ENCODE results near the gene STAM.

Gene STAM

DNA sequence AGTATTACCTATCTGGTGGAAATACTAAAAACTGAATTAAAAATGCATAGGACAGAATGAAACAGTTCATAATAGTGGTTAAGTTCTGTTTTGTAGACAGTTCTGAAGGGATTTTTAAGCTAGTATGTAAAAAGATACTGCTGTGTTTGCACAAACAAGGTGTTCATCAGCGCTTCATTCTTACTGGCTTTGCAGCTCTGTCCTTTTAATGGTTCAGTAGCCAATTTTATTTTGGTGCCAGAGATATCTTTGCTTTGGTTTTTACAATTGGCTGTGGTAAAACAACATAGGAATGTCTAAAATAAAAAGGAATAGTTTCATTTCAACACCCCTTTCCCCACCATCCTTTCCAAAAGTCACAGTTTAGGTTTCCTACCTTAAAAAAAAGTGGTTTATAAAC lies 33.0 kb downstream of the STAM start:
- H3K36me3 ChIP-seq (ENCODE audit: control insufficient read depth in 2 of 2, insufficient read depth in 2 of 2, low read length in 2 of 2), result no peaks in the 10 kb centered on the region
- no peaks in the 10 kb centered on the region for H3K27me3 ChIP-seq (ENCODE audit: control insufficient read depth in 1 of 2, insufficient read depth in 2 of 2, low read length in 2 of 2)
- H3K4me1 ChIP-seq (ENCODE audit: control insufficient read depth, insufficient read depth, low read length), result no peaks in the 10 kb centered on the region
- no peak overlapping the region for H3K9ac ChIP-seq (ENCODE audit: low read length in 2 of 2)
- H3K27ac ChIP-seq (ENCODE audit: low read length), result no peak overlapping the region
- H3K4me3 ChIP-seq (ENCODE audit: low read length in 2 of 2), result no peak overlapping the region
- H3K9me3 ChIP-seq (ENCODE audit: control insufficient read depth in 2 of 2, low read length in 2 of 2), result no peaks in the 10 kb centered on the region

DNA sequence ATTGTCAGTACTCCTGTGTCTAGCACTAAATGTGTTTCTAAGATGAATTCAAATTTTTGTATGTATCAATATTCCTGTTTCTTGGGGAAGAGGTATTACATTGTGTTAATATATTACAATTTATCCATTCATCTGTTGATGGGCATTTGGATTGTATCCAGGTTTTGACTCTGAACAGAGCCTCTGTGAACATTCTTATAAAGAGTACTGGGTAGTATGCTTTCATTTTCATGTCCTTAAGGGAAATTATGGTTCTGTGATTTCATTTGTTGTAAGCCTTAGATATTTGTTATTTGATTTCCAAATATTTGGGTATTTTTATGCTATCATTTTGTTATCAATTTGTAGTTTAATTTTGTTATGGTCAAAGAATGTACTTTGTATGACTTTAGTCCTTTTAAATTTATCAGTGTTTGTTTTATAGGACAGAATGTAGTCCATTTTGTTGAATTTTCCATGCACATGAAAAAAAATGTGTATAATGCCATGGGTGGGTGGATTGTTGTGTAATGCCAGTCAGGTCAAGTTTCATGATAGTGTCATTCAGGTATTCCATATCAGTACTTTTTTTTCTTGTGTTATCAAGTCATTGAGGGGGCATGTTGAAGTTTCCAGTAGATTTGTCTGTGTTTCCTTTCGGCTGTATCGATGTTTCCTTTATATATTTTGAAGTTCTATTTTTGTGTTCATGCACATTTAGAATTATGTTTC lies 38.4 kb downstream of the STAM start:
- H3K9ac ChIP-seq (ENCODE audit: low read length in 2 of 2), result no peak overlapping the region
- H3K4me3 ChIP-seq (ENCODE audit: low read length in 2 of 2), result no peak overlapping the region
- no peaks in the 10 kb centered on the region for H3K36me3 ChIP-seq (ENCODE audit: control insufficient read depth in 2 of 2, insufficient read depth in 2 of 2, low read length in 2 of 2)
- H3K27me3 ChIP-seq (ENCODE audit: control insufficient read depth in 1 of 2, insufficient read depth in 2 of 2, low read length in 2 of 2), result no peaks in the 10 kb centered on the region
- no peaks in the 10 kb centered on the region for H3K4me1 ChIP-seq (ENCODE audit: control insufficient read depth, insufficient read depth, low read length)
- no peak overlapping the region for H3K27ac ChIP-seq (ENCODE audit: low read length)
- no peaks in the 10 kb centered on the region for H3K9me3 ChIP-seq (ENCODE audit: control insufficient read depth in 2 of 2, low read length in 2 of 2)

DNA sequence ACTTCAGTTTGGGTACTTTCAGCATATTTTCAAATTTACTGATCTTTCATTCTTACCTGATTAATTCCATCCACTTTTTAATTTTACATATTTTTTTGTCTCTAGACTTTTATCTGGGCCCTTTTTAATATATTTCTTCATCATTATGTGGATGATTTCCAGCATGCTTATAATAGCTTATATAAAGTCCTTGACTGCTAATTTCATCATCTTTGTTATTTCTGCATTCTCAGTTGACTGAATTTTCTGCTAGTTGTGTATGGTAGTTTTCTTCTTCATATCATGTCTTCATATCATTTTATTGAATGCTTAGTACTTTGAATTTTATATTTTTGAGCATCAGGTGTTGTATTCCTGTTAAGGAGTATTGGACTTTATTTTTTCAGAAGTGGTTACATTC lies 39.6 kb downstream of the STAM start:
- H3K36me3 ChIP-seq (ENCODE audit: control insufficient read depth in 2 of 2, insufficient read depth in 2 of 2, low read length in 2 of 2), result no peaks in the 10 kb centered on the region
- no peaks in the 10 kb centered on the region for H3K4me1 ChIP-seq (ENCODE audit: control insufficient read depth, insufficient read depth, low read length)
- H3K9me3 ChIP-seq (ENCODE audit: control insufficient read depth in 2 of 2, low read length in 2 of 2), result no peaks in the 10 kb centered on the region
- no peak overlapping the region for H3K9ac ChIP-seq (ENCODE audit: low read length in 2 of 2)
- H3K27ac ChIP-seq (ENCODE audit: low read length), result no peak overlapping the region
- no peaks in the 10 kb centered on the region for H3K27me3 ChIP-seq (ENCODE audit: control insufficient read depth in 1 of 2, insufficient read depth in 2 of 2, low read length in 2 of 2)
- H3K4me3 ChIP-seq (ENCODE audit: low read length in 2 of 2), result no peak overlapping the region

DNA sequence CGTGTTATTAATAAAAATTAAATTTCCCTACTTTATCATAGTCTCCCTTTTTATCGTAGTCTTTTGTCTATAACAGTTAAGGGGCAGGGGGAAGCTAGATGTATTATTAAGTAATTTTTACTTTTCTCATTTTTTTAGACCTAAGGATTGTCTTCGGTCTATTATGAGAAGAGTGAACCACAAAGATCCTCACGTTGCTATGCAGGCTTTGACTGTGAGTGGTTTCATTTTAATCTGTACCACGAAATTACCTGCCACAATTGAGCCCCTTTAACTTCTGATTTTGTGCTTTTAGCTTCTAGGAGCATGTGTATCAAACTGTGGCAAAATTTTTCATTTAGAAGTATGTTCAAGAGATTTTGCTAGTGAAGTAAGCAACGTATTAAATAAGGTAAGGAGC lies 40.6 kb downstream of the STAM start:
- H3K4me1 ChIP-seq (ENCODE audit: control insufficient read depth, insufficient read depth, low read length), result no peaks in the 10 kb centered on the region
- no peaks in the 10 kb centered on the region for H3K36me3 ChIP-seq (ENCODE audit: control insufficient read depth in 2 of 2, insufficient read depth in 2 of 2, low read length in 2 of 2)
- no peaks in the 10 kb centered on the region for H3K27me3 ChIP-seq (ENCODE audit: control insufficient read depth in 1 of 2, insufficient read depth in 2 of 2, low read length in 2 of 2)
- no peak overlapping the region for H3K4me3 ChIP-seq (ENCODE audit: low read length in 2 of 2)
- H3K27ac ChIP-seq (ENCODE audit: low read length), result no peak overlapping the region
- no peak overlapping the region for H3K9ac ChIP-seq (ENCODE audit: low read length in 2 of 2)
- no peaks in the 10 kb centered on the region for H3K9me3 ChIP-seq (ENCODE audit: control insufficient read depth in 2 of 2, low read length in 2 of 2)

DNA sequence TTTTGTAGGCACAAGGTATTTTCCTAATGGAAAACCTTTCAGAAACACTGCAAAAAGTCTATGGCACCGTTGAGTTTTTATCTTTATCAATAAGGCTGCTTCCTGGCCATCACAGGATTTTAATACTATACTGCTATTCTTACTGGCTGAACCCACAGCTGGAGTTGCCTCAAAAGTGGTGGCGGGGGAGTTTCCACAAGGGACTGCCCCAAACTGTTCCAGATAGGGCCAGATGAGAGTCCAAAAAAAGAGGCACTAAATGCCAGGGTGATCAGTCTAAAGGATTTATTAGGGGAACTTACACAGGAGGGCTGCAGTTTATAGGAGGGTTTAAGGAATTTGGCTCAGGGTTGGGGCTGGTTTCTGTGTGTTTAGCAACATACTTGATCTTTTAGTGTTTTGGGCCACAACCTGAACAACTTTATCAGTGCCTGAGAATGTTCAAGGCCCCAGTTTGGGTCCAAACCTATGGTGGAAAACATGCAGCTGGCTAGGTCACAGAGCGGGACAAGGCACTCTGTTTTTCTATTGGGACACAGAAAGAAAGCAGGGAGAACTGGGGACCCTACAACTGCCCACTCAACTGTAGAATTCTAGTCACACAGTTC lies 41.4 kb downstream of the STAM start:
- no peaks in the 10 kb centered on the region for H3K4me1 ChIP-seq (ENCODE audit: control insufficient read depth, insufficient read depth, low read length)
- H3K27me3 ChIP-seq (ENCODE audit: control insufficient read depth in 1 of 2, insufficient read depth in 2 of 2, low read length in 2 of 2), result no peaks in the 10 kb centered on the region
- no peak overlapping the region for H3K4me3 ChIP-seq (ENCODE audit: low read length in 2 of 2)
- H3K9ac ChIP-seq (ENCODE audit: low read length in 2 of 2), result no peak overlapping the region
- no peaks in the 10 kb centered on the region for H3K9me3 ChIP-seq (ENCODE audit: control insufficient read depth in 2 of 2, low read length in 2 of 2)
- H3K36me3 ChIP-seq (ENCODE audit: control insufficient read depth in 2 of 2, insufficient read depth in 2 of 2, low read length in 2 of 2), result peaks cover 0 to 2% of the 10 kb centered on the region in 2 donors
- no peak overlapping the region for H3K27ac ChIP-seq (ENCODE audit: low read length)

DNA sequence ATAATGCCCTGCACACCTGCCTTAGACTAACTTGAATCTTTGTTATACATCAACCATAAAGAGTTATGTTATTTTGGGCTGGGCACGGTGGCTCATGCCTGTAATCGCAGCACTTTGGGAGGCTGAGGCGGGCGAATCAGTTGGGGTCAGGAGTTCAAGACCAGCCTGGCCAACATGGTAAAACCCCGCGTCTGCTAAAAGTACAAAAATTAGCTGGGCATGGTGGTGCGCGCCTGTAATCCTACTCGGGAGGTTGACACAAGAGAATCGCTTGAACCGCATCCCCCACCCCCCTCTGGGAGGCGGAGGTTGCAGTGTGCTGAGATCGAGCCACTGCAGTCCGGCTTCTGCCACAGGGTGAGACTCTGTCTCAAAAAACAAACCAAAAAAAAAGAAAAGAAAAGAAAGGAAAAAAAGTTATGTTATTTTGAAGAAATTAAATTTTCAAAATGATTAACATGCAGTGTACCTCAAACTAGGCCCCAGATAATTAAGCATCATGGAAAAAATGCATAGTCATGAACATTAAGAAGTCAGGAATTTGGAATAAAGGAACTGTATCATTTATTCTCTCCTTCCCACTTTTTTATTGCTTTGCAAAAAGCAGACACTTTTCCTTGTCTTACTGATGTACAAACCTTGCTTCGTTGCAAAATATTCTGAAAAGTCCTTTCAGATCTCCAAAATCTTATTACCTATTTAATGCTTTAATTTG lies 43.3 kb downstream of the STAM start:
- no peak overlapping the region for H3K27ac ChIP-seq (ENCODE audit: low read length)
- H3K4me3 ChIP-seq (ENCODE audit: low read length in 2 of 2), result no peak overlapping the region
- no peaks in the 10 kb centered on the region for H3K27me3 ChIP-seq (ENCODE audit: control insufficient read depth in 1 of 2, insufficient read depth in 2 of 2, low read length in 2 of 2)
- H3K36me3 ChIP-seq (ENCODE audit: control insufficient read depth in 2 of 2, insufficient read depth in 2 of 2, low read length in 2 of 2), result peaks cover 0 to 2% of the 10 kb centered on the region in 2 donors
- H3K9ac ChIP-seq (ENCODE audit: low read length in 2 of 2), result no peak overlapping the region
- H3K4me1 ChIP-seq (ENCODE audit: control insufficient read depth, insufficient read depth, low read length), result no peaks in the 10 kb centered on the region
- no peaks in the 10 kb centered on the region for H3K9me3 ChIP-seq (ENCODE audit: control insufficient read depth in 2 of 2, low read length in 2 of 2)

GRCh38 chr10:17689137-17689536 lies 45.2 kb downstream of the STAM start:
- Histone ChIP-seq H3K27ac (ENCODE audit: low read length) (no peak overlapping the region), H3K4me1 (ENCODE audit: control insufficient read depth, insufficient read depth, low read length) (no peaks in the 10 kb centered on the region), H3K4me3 (ENCODE audit: low read length in 2 of 2) (no peak overlapping the region), H3K36me3 (ENCODE audit: control insufficient read depth in 2 of 2, insufficient read depth in 2 of 2, low read length in 2 of 2) (peaks cover 0 to 8% of the 10 kb centered on the region in 2 donors), H3K27me3 (ENCODE audit: control insufficient read depth in 1 of 2, insufficient read depth in 2 of 2, low read length in 2 of 2) (no peaks in the 10 kb centered on the region), H3K9ac (ENCODE audit: low read length in 2 of 2) (no peak overlapping the region), H3K9me3 (ENCODE audit: control insufficient read depth in 2 of 2, low read length in 2 of 2) (no peaks in the 10 kb centered on the region)

- no peak overlapping the region for H3K9ac ChIP-seq (ENCODE audit: low read length in 2 of 2)
- H3K4me3 ChIP-seq (ENCODE audit: low read length in 2 of 2), result no peak overlapping the region
- H3K27me3 ChIP-seq (ENCODE audit: control insufficient read depth in 1 of 2, insufficient read depth in 2 of 2, low read length in 2 of 2), result no peaks in the 10 kb centered on the region
- H3K9me3 ChIP-seq (ENCODE audit: control insufficient read depth in 2 of 2, low read length in 2 of 2), result no peaks in the 10 kb centered on the region
- no peak overlapping the region for H3K27ac ChIP-seq (ENCODE audit: low read length)
- H3K4me1 ChIP-seq (ENCODE audit: control insufficient read depth, insufficient read depth, low read length), result no peaks in the 10 kb centered on the region
- peaks cover 0 to 8% of the 10 kb centered on the region in 2 donors for H3K36me3 ChIP-seq (ENCODE audit: control insufficient read depth in 2 of 2, insufficient read depth in 2 of 2, low read length in 2 of 2)
Measured at GRCh38 chr10:17693009-17693408, 49.1 kb downstream of the STAM start.

DNA sequence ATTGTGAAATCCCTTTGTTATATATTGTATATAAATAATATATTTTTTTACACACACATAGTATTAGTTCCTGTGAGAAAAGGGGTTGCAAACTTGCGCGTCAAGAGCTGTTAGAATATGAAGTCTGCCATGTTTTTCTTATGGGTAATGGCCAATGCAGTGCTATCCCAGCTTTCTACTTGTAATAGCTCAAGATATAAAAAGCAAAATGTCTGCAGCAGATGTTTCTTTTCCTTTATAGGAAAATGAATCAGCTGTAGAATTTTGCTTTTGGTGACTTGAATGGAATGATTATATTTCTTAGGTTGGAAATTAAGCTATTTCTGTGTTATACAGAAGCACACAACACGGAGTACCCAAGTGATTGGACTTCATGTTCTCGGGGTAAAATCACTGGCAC lies 54.7 kb downstream of the STAM start:
- no peak overlapping the region for H3K9ac ChIP-seq (ENCODE audit: low read length in 2 of 2)
- no peak overlapping the region for H3K4me3 ChIP-seq (ENCODE audit: low read length in 2 of 2)
- peaks cover 0 to 6% of the 10 kb centered on the region in 2 donors for H3K36me3 ChIP-seq (ENCODE audit: control insufficient read depth in 2 of 2, insufficient read depth in 2 of 2, low read length in 2 of 2)
- H3K27me3 ChIP-seq (ENCODE audit: control insufficient read depth in 1 of 2, insufficient read depth in 2 of 2, low read length in 2 of 2), result no peaks in the 10 kb centered on the region
- H3K4me1 ChIP-seq (ENCODE audit: control insufficient read depth, insufficient read depth, low read length), result no peaks in the 10 kb centered on the region
- H3K9me3 ChIP-seq (ENCODE audit: control insufficient read depth in 2 of 2, low read length in 2 of 2), result no peaks in the 10 kb centered on the region
- no peak overlapping the region for H3K27ac ChIP-seq (ENCODE audit: low read length)

DNA sequence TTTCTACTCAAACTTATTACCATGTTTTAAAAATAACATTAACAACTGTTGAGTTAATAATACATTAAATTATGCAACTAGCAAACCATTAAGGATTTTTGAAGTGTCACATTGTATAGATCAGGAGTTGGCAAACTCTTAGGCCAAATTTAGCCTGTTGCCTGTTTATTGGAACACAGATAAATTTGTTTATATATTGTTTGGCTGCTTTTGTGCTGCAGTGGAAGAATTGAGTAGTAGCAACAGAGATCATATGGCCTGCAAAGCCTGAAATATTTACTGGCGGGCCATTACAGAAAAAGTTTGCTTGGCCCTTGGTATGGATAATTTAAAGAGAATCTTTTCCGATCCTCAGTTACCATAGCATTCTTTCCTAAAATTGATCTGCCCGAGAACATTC lies 57.4 kb downstream of the STAM start:
- H3K36me3 ChIP-seq (ENCODE audit: control insufficient read depth in 2 of 2, insufficient read depth in 2 of 2, low read length in 2 of 2), result peaks cover 2 to 6% of the 10 kb centered on the region in 2 donors
- no peak overlapping the region for H3K4me3 ChIP-seq (ENCODE audit: low read length in 2 of 2)
- no peaks in the 10 kb centered on the region for H3K4me1 ChIP-seq (ENCODE audit: control insufficient read depth, insufficient read depth, low read length)
- H3K27ac ChIP-seq (ENCODE audit: low read length), result no peak overlapping the region
- H3K9me3 ChIP-seq (ENCODE audit: control insufficient read depth in 2 of 2, low read length in 2 of 2), result no peaks in the 10 kb centered on the region
- no peaks in the 10 kb centered on the region for H3K27me3 ChIP-seq (ENCODE audit: control insufficient read depth in 1 of 2, insufficient read depth in 2 of 2, low read length in 2 of 2)
- no peak overlapping the region for H3K9ac ChIP-seq (ENCODE audit: low read length in 2 of 2)

- no peaks in the 10 kb centered on the region for H3K9me3 ChIP-seq (ENCODE audit: control insufficient read depth in 2 of 2, low read length in 2 of 2)
- no peaks in the 10 kb centered on the region for H3K4me1 ChIP-seq (ENCODE audit: control insufficient read depth, insufficient read depth, low read length)
- no peak overlapping the region for H3K9ac ChIP-seq (ENCODE audit: low read length in 2 of 2)
- no peaks in the 10 kb centered on the region for H3K27me3 ChIP-seq (ENCODE audit: control insufficient read depth in 1 of 2, insufficient read depth in 2 of 2, low read length in 2 of 2)
- H3K36me3 ChIP-seq (ENCODE audit: control insufficient read depth in 2 of 2, insufficient read depth in 2 of 2, low read length in 2 of 2), result peaks cover 3 to 6% of the 10 kb centered on the region in 2 donors
- H3K4me3 ChIP-seq (ENCODE audit: low read length in 2 of 2), result no peak overlapping the region
- H3K27ac ChIP-seq (ENCODE audit: low read length), result no peak overlapping the region
Measured at GRCh38 chr10:17703706-17704105, 59.8 kb downstream of the STAM start.
